ENCODE measurements around the gene DNAJC3.

Gene DNAJC3

DNA sequence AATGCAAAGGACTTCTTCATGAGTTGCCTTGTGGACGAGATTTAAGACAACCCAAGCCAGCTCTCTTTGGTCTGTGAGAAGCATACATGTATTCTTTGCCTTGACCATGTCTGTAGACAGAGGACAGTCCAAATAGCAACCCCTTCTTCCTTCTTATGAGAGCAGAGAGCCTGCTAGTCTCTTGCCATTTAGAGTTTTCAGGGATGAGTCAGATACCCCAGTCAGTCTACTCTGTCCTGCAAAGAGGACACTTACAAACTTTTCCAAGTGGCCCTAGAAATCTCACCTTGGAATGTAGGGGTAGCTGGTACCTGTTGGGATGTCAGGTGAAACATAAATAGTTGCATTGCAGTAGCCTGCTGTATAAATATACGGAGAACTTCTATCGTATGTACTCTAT, 36.7 kb downstream of the DNAJC3 start:
- no peak overlapping the region for H3K4me2 ChIP-seq (ENCODE audit: low read depth, low read length, poor library complexity, severe bottlenecking)
- H3K9me3 ChIP-seq (ENCODE audit: insufficient read depth, low read length) = no peaks in the 10 kb centered on the region
- no peak overlapping the region for H2AFZ ChIP-seq (ENCODE audit: low read depth, low read length, severe bottlenecking)
- H3K79me2 ChIP-seq (ENCODE audit: insufficient read depth, low read length) = peaks cover 2% of the 10 kb centered on the region; the same call in 1 of the 2 replicates
- H3K4me3 ChIP-seq (ENCODE audit: insufficient read depth, low read length, poor library complexity, severe bottlenecking) = no peak overlapping the region
- no peaks in the 10 kb centered on the region for H3K27me3 ChIP-seq (ENCODE audit: low read length)
- no peaks in the 10 kb centered on the region for H3F3A ChIP-seq (ENCODE audit: insufficient read depth)
- no peaks in the 10 kb centered on the region for H3K9me2 ChIP-seq (replicated peaks; ENCODE audit: insufficient read depth, low read length)
- TF ChIP-seq EZH2phosphoT487 (conservative IDR thresholded peaks at IDR 0.05; ENCODE audit: low read length) = no peak
- TF ChIP-seq, protein P1, sequence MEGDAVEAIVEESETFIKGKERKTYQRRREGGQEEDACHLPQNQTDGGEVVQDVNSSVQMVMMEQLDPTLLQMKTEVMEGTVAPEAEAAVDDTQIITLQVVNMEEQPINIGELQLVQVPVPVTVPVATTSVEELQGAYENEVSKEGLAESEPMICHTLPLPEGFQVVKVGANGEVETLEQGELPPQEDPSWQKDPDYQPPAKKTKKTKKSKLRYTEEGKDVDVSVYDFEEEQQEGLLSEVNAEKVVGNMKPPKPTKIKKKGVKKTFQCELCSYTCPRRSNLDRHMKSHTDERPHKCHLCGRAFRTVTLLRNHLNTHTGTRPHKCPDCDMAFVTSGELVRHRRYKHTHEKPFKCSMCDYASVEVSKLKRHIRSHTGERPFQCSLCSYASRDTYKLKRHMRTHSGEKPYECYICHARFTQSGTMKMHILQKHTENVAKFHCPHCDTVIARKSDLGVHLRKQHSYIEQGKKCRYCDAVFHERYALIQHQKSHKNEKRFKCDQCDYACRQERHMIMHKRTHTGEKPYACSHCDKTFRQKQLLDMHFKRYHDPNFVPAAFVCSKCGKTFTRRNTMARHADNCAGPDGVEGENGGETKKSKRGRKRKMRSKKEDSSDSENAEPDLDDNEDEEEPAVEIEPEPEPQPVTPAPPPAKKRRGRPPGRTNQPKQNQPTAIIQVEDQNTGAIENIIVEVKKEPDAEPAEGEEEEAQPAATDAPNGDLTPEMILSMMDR (IDR thresholded peaks at IDR 0.05; ENCODE audit: insufficient read depth, low read length, poor library complexity, severe bottlenecking) = no peak
- H3K9ac ChIP-seq (ENCODE audit: low read length) = no peak overlapping the region
- H3K27ac ChIP-seq (ENCODE audit: low read depth, low read length) = no peak overlapping the region
- H4K20me1 ChIP-seq (ENCODE audit: low read depth, low read length) = 0 out of 2 replicates have a peak, but pooled peaks cover under 1% of the 10 kb centered on the region
- peaks cover 9% of the 10 kb centered on the region; the same call in 1 of the 2 replicates for H3K36me3 ChIP-seq (ENCODE audit: low read length)

DNA sequence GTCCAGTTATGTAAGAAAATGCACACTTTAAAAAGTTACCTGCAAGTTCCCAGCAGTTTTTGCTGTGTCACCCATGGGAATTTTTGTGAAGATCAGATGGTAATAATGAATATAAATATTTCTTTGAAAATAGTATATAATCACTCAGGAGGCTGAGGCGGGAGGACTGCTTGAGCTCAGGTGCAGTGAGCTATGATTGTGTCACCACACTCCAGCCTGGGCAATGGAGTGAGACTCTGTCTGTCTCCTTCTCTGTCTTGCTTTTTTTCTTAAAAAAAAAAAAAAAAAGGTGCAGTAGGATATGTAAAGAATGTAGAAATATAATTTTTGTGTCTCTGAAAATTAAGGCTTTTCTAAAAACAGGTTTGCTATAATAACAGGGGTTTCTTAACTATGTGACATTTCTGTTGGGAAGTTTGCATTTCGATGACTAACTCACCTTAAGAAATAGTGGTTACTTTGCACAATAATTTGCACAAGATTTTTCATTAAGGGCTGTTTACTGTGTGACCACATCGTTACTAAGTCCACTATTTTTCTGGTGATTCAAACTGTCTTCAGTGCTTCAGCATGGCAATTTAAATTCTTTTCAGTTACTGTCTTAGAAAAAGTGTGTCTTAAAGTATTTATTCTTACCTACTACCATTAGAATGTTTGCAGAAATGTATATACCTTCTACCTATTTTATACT, 37.3 kb downstream of the DNAJC3 start:
- no peaks in the 10 kb centered on the region for H3K27me3 ChIP-seq (ENCODE audit: low read length)
- no peaks in the 10 kb centered on the region for H3K79me2 ChIP-seq (ENCODE audit: insufficient read depth, low read length)
- H3F3A ChIP-seq (ENCODE audit: insufficient read depth) = no peaks in the 10 kb centered on the region
- H3K9me2 ChIP-seq (replicated peaks; ENCODE audit: insufficient read depth, low read length) = no peaks in the 10 kb centered on the region
- no peak overlapping the region for H3K27ac ChIP-seq (ENCODE audit: low read depth, low read length)
- H3K4me3 ChIP-seq (ENCODE audit: insufficient read depth, low read length, poor library complexity, severe bottlenecking) = no peak overlapping the region
- H3K4me2 ChIP-seq (ENCODE audit: low read depth, low read length, poor library complexity, severe bottlenecking) = no peak overlapping the region
- H3K36me3 ChIP-seq (ENCODE audit: low read length) = peaks cover 9% of the 10 kb centered on the region; the same call in 1 of the 2 replicates
- TF ChIP-seq EZH2phosphoT487 (conservative IDR thresholded peaks at IDR 0.05; ENCODE audit: low read length) = no peak
- TF ChIP-seq, protein P1 (IDR thresholded peaks at IDR 0.05; ENCODE audit: insufficient read depth, low read length, poor library complexity, severe bottlenecking) = no peak
- no peaks in the 10 kb centered on the region for H3K9me3 ChIP-seq (ENCODE audit: insufficient read depth, low read length)
- no peak overlapping the region for H3K9ac ChIP-seq (ENCODE audit: low read length)
- no peaks in the 10 kb centered on the region for H4K20me1 ChIP-seq (ENCODE audit: low read depth, low read length)
- no peak overlapping the region for H2AFZ ChIP-seq (ENCODE audit: low read depth, low read length, severe bottlenecking)

- Histone ChIP-seq H3F3A (ENCODE audit: insufficient read depth) (no peaks in the 10 kb centered on the region), H3K27ac (ENCODE audit: low read depth, low read length) (no peak overlapping the region), H3K9ac (ENCODE audit: low read length) (no peak overlapping the region), H3K4me3 (ENCODE audit: insufficient read depth, low read length, poor library complexity, severe bottlenecking) (no peak overlapping the region), H3K9me3 (ENCODE audit: insufficient read depth, low read length) (no peaks in the 10 kb centered on the region), H3K4me2 (ENCODE audit: low read depth, low read length, poor library complexity, severe bottlenecking) (no peak overlapping the region), H2AFZ (ENCODE audit: low read depth, low read length, severe bottlenecking) (no peak overlapping the region), H3K79me2 (ENCODE audit: insufficient read depth, low read length) (no peaks in the 10 kb centered on the region), H3K9me2 (replicated peaks; ENCODE audit: insufficient read depth, low read length) (no peaks in the 10 kb centered on the region), H3K36me3 (ENCODE audit: low read length) (peaks cover 6% of the 10 kb centered on the region; the same call in 1 of the 2 replicates), H3K27me3 (ENCODE audit: low read length) (no peaks in the 10 kb centered on the region), H4K20me1 (ENCODE audit: low read depth, low read length) (no peaks in the 10 kb centered on the region)
- TF ChIP-seq EZH2phosphoT487 (conservative IDR thresholded peaks at IDR 0.05; ENCODE audit: low read length) = no peak
- TF ChIP-seq, protein P1 (IDR thresholded peaks at IDR 0.05; ENCODE audit: insufficient read depth, low read length, poor library complexity, severe bottlenecking) = no peak
Measured at GRCh38 chr13:95716231-95716630, 39.3 kb downstream of the DNAJC3 start.
